ENCODE results near the gene OTUB2. TPM values are rescaled to one million over a fixed set of nuclear protein-coding genes. Genes with fewer than 3 reads are reported as not detected.

The OTUB2 gene
- total RNA-seq, 4 donors from 2014 or later, result 0.47 to 1.7 (median 0.96) TPM

DNA sequence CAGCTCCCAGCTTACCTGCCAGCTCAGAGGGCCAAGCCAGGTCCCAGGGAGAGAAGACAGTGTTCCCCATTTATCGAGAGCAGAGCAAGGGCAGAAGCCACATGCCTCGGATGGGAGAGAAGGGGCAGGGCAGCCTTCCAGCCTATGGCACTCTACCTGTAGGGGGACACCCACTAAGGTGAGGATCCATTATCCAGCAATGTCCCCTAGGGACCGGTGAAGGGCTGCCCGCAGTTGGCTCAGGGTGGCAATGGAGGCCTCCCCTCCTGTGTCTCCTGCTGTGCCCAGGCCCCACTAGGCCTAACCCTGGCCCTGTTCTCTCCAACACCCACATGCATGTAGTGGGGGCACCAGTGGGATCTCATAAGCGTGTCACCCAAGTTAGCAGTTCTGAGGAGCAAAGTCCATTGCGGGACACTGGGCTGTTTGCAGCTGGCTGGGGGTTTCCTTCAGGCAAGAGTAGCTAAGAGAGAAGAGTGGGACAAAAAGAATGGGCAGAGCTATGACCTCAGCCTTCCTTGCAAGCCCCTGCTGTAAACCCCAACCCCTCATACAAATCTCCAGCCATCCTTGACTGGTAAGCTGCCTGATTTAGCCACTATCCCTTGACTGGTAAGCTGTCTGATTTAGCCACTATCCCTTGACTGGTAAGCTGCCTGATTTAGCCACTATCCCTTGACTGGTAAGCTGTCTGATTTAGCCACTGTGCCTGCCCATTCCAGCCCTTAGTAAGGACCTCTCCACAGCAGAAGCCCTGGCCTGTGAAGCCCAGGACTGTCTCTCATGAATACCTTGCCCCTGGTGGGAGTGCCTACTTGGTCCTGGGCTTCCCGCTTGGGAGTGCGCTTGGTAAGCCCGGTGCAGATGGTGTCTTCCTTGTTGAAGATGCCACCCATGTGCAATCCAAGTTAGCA is 44.6 kb upstream of the OTUB2 start:
- TF ChIP-seq, protein P1, sequence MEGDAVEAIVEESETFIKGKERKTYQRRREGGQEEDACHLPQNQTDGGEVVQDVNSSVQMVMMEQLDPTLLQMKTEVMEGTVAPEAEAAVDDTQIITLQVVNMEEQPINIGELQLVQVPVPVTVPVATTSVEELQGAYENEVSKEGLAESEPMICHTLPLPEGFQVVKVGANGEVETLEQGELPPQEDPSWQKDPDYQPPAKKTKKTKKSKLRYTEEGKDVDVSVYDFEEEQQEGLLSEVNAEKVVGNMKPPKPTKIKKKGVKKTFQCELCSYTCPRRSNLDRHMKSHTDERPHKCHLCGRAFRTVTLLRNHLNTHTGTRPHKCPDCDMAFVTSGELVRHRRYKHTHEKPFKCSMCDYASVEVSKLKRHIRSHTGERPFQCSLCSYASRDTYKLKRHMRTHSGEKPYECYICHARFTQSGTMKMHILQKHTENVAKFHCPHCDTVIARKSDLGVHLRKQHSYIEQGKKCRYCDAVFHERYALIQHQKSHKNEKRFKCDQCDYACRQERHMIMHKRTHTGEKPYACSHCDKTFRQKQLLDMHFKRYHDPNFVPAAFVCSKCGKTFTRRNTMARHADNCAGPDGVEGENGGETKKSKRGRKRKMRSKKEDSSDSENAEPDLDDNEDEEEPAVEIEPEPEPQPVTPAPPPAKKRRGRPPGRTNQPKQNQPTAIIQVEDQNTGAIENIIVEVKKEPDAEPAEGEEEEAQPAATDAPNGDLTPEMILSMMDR (IDR thresholded peaks at IDR 0.05), result no peak
- ATAC-seq (ENCODE audit: low FRiP score), result no peak
- no peak for DNase-seq (ENCODE audit: low spot score)

DNA sequence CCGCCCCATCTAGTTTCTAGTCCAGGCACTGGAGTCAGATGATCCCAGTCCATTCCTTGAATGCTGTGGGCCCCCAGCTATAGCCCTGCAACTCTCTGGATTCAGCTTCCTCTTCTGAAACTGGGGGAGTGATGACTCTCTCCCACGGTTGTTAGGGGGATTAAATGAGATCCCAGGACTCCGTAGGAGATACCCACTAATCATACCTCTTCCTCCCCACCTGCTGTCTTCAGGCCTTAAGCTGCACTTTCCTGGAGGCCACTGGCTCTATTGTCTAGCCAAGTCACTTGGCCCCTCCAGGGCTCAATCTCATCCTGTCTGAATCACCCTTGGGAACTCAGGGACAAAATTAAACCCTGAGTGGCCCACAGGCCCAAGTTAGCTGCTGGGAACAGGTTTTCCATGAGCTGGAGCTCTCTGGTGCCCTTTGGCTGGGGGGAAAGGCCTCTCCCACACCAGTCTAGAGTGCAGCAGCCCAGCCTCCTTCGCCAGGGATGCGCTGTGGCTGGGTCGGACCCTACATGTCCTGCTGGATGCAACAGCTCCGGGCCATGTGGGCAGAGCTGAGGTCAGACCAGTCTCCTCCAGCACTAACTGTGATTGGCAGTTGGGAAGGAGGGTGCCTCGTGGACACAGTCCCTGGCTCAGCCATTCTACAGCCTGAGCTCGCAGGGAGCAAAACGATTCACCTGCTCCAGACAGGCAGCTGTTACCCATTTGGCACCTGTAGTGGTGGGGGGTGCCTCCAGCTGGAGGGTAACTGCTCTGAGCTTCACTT is 43.7 kb upstream of the OTUB2 start:
- TF ChIP-seq, protein P1 (IDR thresholded peaks at IDR 0.05), result no peak
- no peak for ATAC-seq (ENCODE audit: low FRiP score)
- no peak for DNase-seq (ENCODE audit: low spot score)

DNA sequence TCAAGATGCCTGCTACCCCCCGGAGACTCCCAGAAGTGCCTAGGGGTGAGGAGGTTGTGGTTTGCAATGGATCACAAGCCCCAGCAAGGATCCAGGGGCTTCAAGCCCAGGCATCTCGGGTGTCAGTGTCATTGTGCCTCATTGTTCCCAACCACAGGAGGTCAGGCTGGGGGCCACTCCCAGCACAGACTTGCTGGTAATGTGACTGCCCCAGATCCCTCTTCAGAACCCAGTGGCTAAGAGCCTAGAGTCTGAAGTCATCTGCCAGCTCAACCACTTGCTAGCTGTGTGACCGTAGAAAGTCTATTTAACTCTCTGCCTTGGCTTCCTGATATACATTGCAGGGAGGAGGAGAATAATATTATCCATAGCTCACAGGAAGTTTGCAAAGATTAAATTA is 42.1 kb upstream of the OTUB2 start:
- DNase-seq (ENCODE audit: low spot score), result no peak
- TF ChIP-seq, protein P1 (IDR thresholded peaks at IDR 0.05), result no peak
- ATAC-seq (ENCODE audit: low FRiP score), result no peak

- DNase-seq (ENCODE audit: low spot score) (no peak), ATAC-seq (ENCODE audit: low FRiP score) (no peak)
Measured at GRCh38 chr14:93984987-93985410, 41.1 kb upstream of the OTUB2 start.

GRCh38 chr14:93986955-93987354 is 39.2 kb upstream of the OTUB2 start:
- no peak for ATAC-seq (ENCODE audit: low FRiP score)

More at GRCh38 chr14:93984987-93985410, 41.1 kb upstream of the OTUB2 start:
- TF ChIP-seq, protein P1 (IDR thresholded peaks at IDR 0.05), result no peak

DNA sequence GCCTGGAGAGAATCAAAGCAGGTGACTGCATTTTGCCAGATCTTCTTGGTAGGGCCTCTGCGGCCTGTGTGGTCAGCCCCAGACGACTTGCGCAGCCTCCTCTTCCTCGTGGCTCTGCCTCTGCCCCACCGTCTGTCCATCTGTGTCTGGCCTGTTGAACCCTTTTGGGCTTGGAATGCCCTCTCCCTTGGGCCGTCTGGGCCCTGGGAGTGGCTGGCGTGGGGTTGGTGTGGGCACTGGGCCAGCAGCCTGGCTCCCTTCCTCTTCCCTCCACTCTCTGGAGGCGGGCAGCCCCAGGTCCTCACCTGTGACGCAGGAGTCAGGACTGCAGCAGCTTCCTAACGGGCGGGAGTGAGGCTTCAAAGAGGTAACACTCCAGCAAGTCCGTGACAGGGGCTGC is 38.8 kb upstream of the OTUB2 start:
- DNase-seq (ENCODE audit: low spot score) (no peak), ATAC-seq (ENCODE audit: low FRiP score) (no peak)
- TF ChIP-seq, protein P1 (IDR thresholded peaks at IDR 0.05), result no peak

More at GRCh38 chr14:93986955-93987354, 39.2 kb upstream of the OTUB2 start:
- TF ChIP-seq, protein P1 (IDR thresholded peaks at IDR 0.05), result no peak
- DNase-seq (ENCODE audit: low spot score), result no peak

Measured in omental fat pad (tissue), 4 donors.